H9 (cell line): ENCODE measurements around the gene KCTD16. TPM values are rescaled to one million over a fixed set of nuclear protein-coding genes. Genes with fewer than 3 reads are reported as not detected.

ENCODE experiments used
- DNase-seq: peaks from one replicate; pipeline ENCODE4 v3.0.0-alpha.2; 2017
- H2AFZ ChIP-seq: one replicate; pipeline ENCODE4 v1.6.1; 2013; ENCODE audit warnings: mild to moderate bottlenecking, low read length, control low read depth, moderate library complexity
- H2AK5ac ChIP-seq: 2 replicates; pipeline ENCODE4 v1.6.1; 2013; ENCODE audit warnings: low read length, control low read depth, mixed read lengths; ENCODE audit not compliant: insufficient read length
- H2BK120ac ChIP-seq: one replicate; pipeline ENCODE4 v1.6.1; 2013; ENCODE audit warnings: low read depth, mild to moderate bottlenecking, low read length, control low read depth, inconsistent platforms; ENCODE audit not compliant: poor library complexity, severe bottlenecking
- H2BK12ac ChIP-seq: 2 replicates; pipeline ENCODE4 v1.6.1; 2013; ENCODE audit warnings: low read length, control low read depth, mixed read lengths, low read depth; ENCODE audit not compliant: insufficient read length
- H2BK15ac ChIP-seq: 2 replicates; pipeline ENCODE4 v1.6.1; 2013; ENCODE audit warnings: low read depth, low read length, control low read depth
- H2BK20ac ChIP-seq: one replicate; pipeline ENCODE4 v1.6.1; 2013; ENCODE audit warnings: low read depth, mild to moderate bottlenecking, low read length, control low read depth, inconsistent platforms; ENCODE audit not compliant: poor library complexity, severe bottlenecking
- H2BK5ac ChIP-seq: 2 replicates; pipeline ENCODE4 v1.6.1; 2013; ENCODE audit warnings: low read length, control low read depth, mixed read lengths; ENCODE audit not compliant: insufficient read length
- H3K14ac ChIP-seq: 2 replicates; pipeline ENCODE4 v1.6.1; 2013; ENCODE audit warnings: low read length, control low read depth; ENCODE audit not compliant: insufficient read depth
- H3K18ac ChIP-seq: 2 replicates; pipeline ENCODE4 v1.6.1; 2013; ENCODE audit warnings: low read depth, mild to moderate bottlenecking, mixed read lengths, low read length, control low read depth; ENCODE audit not compliant: insufficient read length
- H3K23ac ChIP-seq: 2 replicates; pipeline ENCODE4 v1.6.1; 2013; ENCODE audit warnings: low read length, control low read depth, mixed read lengths, low read depth; ENCODE audit not compliant: insufficient read length
- H3K23me2 ChIP-seq: 2 replicates; pipeline ENCODE4 v1.6.1; 2013; ENCODE audit warnings: low read depth, mild to moderate bottlenecking, mixed read lengths, low read length, control low read depth; ENCODE audit not compliant: insufficient read length, poor library complexity, severe bottlenecking
- H3K27ac ChIP-seq: 2 replicates; pipeline ENCODE4 v1.5.1; 2013; ENCODE audit warnings: low read length, control low read depth, mixed read lengths, low read depth; ENCODE audit not compliant: insufficient read length
- H3K27me3 ChIP-seq: 2 replicates; pipeline ENCODE4 v1.6.1; 2013; ENCODE audit warnings: low read length, control low read depth, inconsistent platforms; ENCODE audit not compliant: insufficient read depth
- H3K4ac ChIP-seq: 2 replicates; pipeline ENCODE4 v1.6.1; 2013; ENCODE audit warnings: low read depth, mild to moderate bottlenecking, control low read depth, inconsistent platforms, low read length, moderate library complexity
- H3K4me1 ChIP-seq: 2 replicates; pipeline ENCODE4 v1.6.1; 2013; ENCODE audit warnings: low read length, control low read depth, inconsistent platforms; ENCODE audit not compliant: insufficient read depth
- H3K4me2 ChIP-seq: 2 replicates; pipeline ENCODE4 v1.6.1; 2013; ENCODE audit warnings: low read length, control low read depth, mixed read lengths; ENCODE audit not compliant: insufficient read length, insufficient read depth
- H3K56ac ChIP-seq: 2 replicates; pipeline ENCODE4 v1.6.1; 2013; ENCODE audit warnings: low read depth, mild to moderate bottlenecking, mixed read lengths, low read length, control low read depth; ENCODE audit not compliant: insufficient read length
- H3K79me1 ChIP-seq: 2 replicates; pipeline ENCODE4 v1.6.1; 2013; ENCODE audit warnings: low read depth, mild to moderate bottlenecking, moderate library complexity, low read length, control low read depth, inconsistent platforms; ENCODE audit not compliant: insufficient read depth, poor library complexity, severe bottlenecking
- H3K79me2 ChIP-seq: 2 replicates; pipeline ENCODE4 v1.6.1; 2013; ENCODE audit warnings: low read length, control low read depth, inconsistent platforms; ENCODE audit not compliant: insufficient read depth
- H3K9ac ChIP-seq: 2 replicates; pipeline ENCODE4 v1.6.1; 2013; ENCODE audit warnings: low read length, control low read depth, mixed read lengths; ENCODE audit not compliant: insufficient read length; ENCODE audit errors: extremely low read depth
- H3K9me3 ChIP-seq: one replicate; pipeline ENCODE4 v1.6.1; 2013; ENCODE audit warnings: low read depth, low read length, inconsistent platforms; ENCODE audit not compliant: control insufficient read depth
- H3T11ph ChIP-seq: one replicate; pipeline ENCODE4 v1.6.1; 2013; ENCODE audit warnings: mild to moderate bottlenecking, low read length, control low read depth, inconsistent platforms
- H4K20me1 ChIP-seq: one replicate; pipeline ENCODE4 v1.6.1; 2013; ENCODE audit not compliant: control insufficient read depth, insufficient read length, insufficient read depth
- H4K5ac ChIP-seq: 2 replicates; pipeline ENCODE4 v1.6.1; 2013; ENCODE audit warnings: low read depth, mild to moderate bottlenecking, mixed read lengths, low read length, control low read depth; ENCODE audit not compliant: insufficient read length
- H4K8ac ChIP-seq: replicated peaks from 2 replicates; pipeline ENCODE4 v1.6.1; 2013; ENCODE audit warnings: low read length, control low read depth, mixed read lengths, low read depth; ENCODE audit not compliant: insufficient read length
- H4K91ac ChIP-seq: 2 replicates; pipeline ENCODE4 v1.6.1; 2013; ENCODE audit warnings: low read depth, mild to moderate bottlenecking, moderate library complexity, mixed read lengths, low read length, control low read depth; ENCODE audit not compliant: insufficient read length
- H3K27ac Mint-ChIP-seq, 3 experiments: 2 replicates in 2 of 3; 3 replicates in 1 of 3; pipeline ENCODE4 v1.8.0; 2020 to 2021; ENCODE audit warnings: mixed read lengths in 3 of 3, mild to moderate bottlenecking in 1 of 3, moderate library complexity in 1 of 3
- H3K27me3 Mint-ChIP-seq: 2 replicates; pipeline ENCODE4 v1.8.0; 2021; ENCODE audit warnings: low read depth, mild to moderate bottlenecking, moderate library complexity, mixed read lengths
- H3K36me3 Mint-ChIP-seq, 3 experiments: 2 replicates in 2 of 3; 3 replicates in 1 of 3; pipeline ENCODE4 v1.8.0; 2020 to 2021; ENCODE audit warnings: low read depth in 3 of 3, mixed read lengths in 3 of 3; ENCODE audit not compliant: insufficient read depth in 1 of 3
- H3K4me1 Mint-ChIP-seq, 2 experiments: 2 replicates each; pipeline ENCODE4 v1.8.0; 2020; ENCODE audit warnings: mixed read lengths in 2 of 2
- H3K4me3 Mint-ChIP-seq, 2 experiments: 2 replicates in 1 of 2; 3 replicates in 1 of 2; pipeline ENCODE4 v1.8.0; 2020 to 2021; ENCODE audit warnings: mild to moderate bottlenecking in 2 of 2, mixed read lengths in 2 of 2, moderate library complexity in 1 of 2
- H3K9me3 Mint-ChIP-seq, 2 experiments: 2 replicates in 1 of 2; 3 replicates in 1 of 2; pipeline ENCODE4 v1.8.0; 2020; ENCODE audit warnings: mild to moderate bottlenecking in 2 of 2, mixed read lengths in 2 of 2, moderate library complexity in 1 of 2
- WGBS: extraction: QIAGEN DNeasy Blood & Tissue Kit; methylation state at CpG from one replicate; pipeline ENCODE4 v1.1.7; 2013; ENCODE audit warnings: missing lambda C conversion rate, low lambda C conversion rate, mixed read lengths; ENCODE audit not compliant: insufficient read length; ENCODE audit errors: extremely low coverage; 5-methylcytosine and 5-hydroxymethylcytosine counted together
- total RNA-seq: library from RNA; stranded (reverse); gene quantifications from 2 replicates; pipeline ENCODE4 v1.2.1, GENCODE V29; 2021
- TF ChIP-seq, protein P1 (sequence below): fragments of 200-600 bp; sonication (generic); conservative IDR thresholded peaks from 3 replicates; pipeline ENCODE4 v1.8.0; 2021; ENCODE audit warnings: antibody characterized with exemption, mild to moderate bottlenecking

The KCTD16 gene
- total RNA-seq, 1 experiment from 2014 or later: 0.09 TPM

DNA sequence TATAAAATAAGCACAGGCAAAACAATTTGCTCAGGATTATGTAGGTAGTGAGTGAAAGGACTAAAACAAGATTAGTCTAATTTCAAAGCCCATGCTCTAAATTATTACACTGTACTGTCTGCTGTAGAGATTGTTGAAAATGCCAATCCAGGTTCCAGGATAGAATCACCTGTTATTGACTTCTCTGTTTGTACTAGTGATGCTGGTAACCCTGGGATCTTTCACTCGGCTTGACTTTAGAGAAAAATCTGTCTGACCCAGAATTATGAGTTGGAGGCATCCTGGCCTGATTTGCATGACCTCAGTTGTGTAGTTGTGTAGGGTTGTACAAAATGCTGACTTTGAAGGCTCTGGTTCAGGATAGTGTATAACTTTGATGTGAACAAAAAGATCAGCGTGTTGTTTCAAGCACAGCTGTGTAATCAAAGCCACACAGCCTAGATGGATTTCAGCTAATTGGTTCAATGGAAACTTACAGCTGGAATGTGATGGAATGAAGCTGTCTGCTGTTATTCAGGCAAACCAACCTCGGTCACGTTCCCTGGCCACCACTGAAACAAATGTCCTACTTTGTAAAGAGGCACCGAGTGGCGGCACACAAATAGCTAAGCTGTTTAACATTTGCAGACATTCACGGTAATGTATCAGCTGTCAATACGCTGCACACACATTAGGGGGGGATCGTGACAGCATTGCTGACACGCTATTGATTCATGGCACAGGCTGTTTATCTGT is 340.3 kb downstream of the KCTD16 start:
- no peak overlapping the region for H3K27ac ChIP-seq
- TF ChIP-seq, protein P1, sequence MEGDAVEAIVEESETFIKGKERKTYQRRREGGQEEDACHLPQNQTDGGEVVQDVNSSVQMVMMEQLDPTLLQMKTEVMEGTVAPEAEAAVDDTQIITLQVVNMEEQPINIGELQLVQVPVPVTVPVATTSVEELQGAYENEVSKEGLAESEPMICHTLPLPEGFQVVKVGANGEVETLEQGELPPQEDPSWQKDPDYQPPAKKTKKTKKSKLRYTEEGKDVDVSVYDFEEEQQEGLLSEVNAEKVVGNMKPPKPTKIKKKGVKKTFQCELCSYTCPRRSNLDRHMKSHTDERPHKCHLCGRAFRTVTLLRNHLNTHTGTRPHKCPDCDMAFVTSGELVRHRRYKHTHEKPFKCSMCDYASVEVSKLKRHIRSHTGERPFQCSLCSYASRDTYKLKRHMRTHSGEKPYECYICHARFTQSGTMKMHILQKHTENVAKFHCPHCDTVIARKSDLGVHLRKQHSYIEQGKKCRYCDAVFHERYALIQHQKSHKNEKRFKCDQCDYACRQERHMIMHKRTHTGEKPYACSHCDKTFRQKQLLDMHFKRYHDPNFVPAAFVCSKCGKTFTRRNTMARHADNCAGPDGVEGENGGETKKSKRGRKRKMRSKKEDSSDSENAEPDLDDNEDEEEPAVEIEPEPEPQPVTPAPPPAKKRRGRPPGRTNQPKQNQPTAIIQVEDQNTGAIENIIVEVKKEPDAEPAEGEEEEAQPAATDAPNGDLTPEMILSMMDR: no peak

More for the DNA sequence above, 340.3 kb downstream of the KCTD16 start:
- H3K9ac ChIP-seq: no peak overlapping the region
- no peak overlapping the region for H2BK20ac ChIP-seq
- no peak for DNase-seq
- peaks cover 0 to 11% (median 2%) of the 10 kb centered on the region in 3 experiments; a peak in 4 of 7 replicates for H3K36me3 Mint-ChIP-seq
- no peak overlapping the region for H3K14ac ChIP-seq
- H3K27me3 Mint-ChIP-seq: peaks cover 12% of the 10 kb centered on the region
- H2AFZ ChIP-seq: no peak overlapping the region
- no CpG with 5 or more reads among the region's 10 CpGs for WGBS
- no peak overlapping the region for H3K4me3 Mint-ChIP-seq
- no peaks in the 10 kb centered on the region for H3K4me1 ChIP-seq
- H4K5ac ChIP-seq: no peak overlapping the region
- H3K18ac ChIP-seq: no peak overlapping the region
- no peak overlapping the region for H2BK12ac ChIP-seq
- no peak overlapping the region for H3K4me2 ChIP-seq
- H4K20me1 ChIP-seq: no peaks in the 10 kb centered on the region
- no peak overlapping the region for H2BK5ac ChIP-seq
- H3K79me1 ChIP-seq: no peaks in the 10 kb centered on the region
- no peak overlapping the region for H2BK15ac ChIP-seq
- no peak overlapping the region for H2AK5ac ChIP-seq
- no peaks in the 10 kb centered on the region for H3K9me3 ChIP-seq
- no peak overlapping the region for H3K27ac Mint-ChIP-seq
- no peak overlapping the region for H4K8ac ChIP-seq
- H3K23me2 ChIP-seq: no peaks in the 10 kb centered on the region
- no peak overlapping the region for H3T11ph ChIP-seq
- no peak overlapping the region for H3K56ac ChIP-seq
- peaks cover 2 to 9% of the 10 kb centered on the region in 2 experiments; a peak in 3 of 4 replicates for H3K4me1 Mint-ChIP-seq
- no peak overlapping the region for H2BK120ac ChIP-seq
- peaks cover 3 to 7% of the 10 kb centered on the region in 2 experiments; a peak in 3 of 5 replicates for H3K9me3 Mint-ChIP-seq
- H3K79me2 ChIP-seq: no peaks in the 10 kb centered on the region
- no peak overlapping the region for H3K4ac ChIP-seq
- H3K23ac ChIP-seq: no peak overlapping the region
- no peaks in the 10 kb centered on the region; the same call in 1 of the 2 replicates for H3K27me3 ChIP-seq
- H4K91ac ChIP-seq: no peak overlapping the region
